BE2C (cell line): ENCODE results near the gene JAK1.

Experiments used
- DNase-seq: peaks from one replicate; pipeline ENCODE4 v3.0.0-alpha.2; 2020
- H3K27me3 ChIP-seq: fragments of 250-450 bp; sonication (Bioruptor Pico); 2 replicates; pipeline ENCODE4 v1.5.1; 2020; ENCODE audit warnings: mild to moderate bottlenecking
- H3K36me3 ChIP-seq: fragments of 250-450 bp; sonication (Bioruptor Pico); 2 replicates; pipeline ENCODE4 v1.5.1; 2020; ENCODE audit warnings: mild to moderate bottlenecking
- H3K4me1 ChIP-seq: fragments of 250-450 bp; sonication (Bioruptor Pico); 2 replicates; pipeline ENCODE4 v1.5.1; 2020
- H3K4me3 ChIP-seq: 2 replicates; pipeline ENCODE4 v1.5.1; 2011; ENCODE audit warnings: low read depth, low read length
- H3K9me3 ChIP-seq: fragments of 250-450 bp; sonication (Bioruptor Pico); 2 replicates; pipeline ENCODE4 v1.5.1; 2020
- TF ChIP-seq, protein P1 (sequence below): IDR thresholded peaks from 2 replicates; pipeline ENCODE4 v1.5.1; 2012; ENCODE audit warnings: mild to moderate bottlenecking, low read depth, low read length

JAK1 gene

GRCh38 chr1:64981601-64982533, 15.5 kb upstream of the JAK1 start:
- Histone ChIP-seq H3K36me3 (no peaks in the 10 kb centered on the region), H3K9me3 (no peaks in the 10 kb centered on the region)
- TF ChIP-seq, protein P1, sequence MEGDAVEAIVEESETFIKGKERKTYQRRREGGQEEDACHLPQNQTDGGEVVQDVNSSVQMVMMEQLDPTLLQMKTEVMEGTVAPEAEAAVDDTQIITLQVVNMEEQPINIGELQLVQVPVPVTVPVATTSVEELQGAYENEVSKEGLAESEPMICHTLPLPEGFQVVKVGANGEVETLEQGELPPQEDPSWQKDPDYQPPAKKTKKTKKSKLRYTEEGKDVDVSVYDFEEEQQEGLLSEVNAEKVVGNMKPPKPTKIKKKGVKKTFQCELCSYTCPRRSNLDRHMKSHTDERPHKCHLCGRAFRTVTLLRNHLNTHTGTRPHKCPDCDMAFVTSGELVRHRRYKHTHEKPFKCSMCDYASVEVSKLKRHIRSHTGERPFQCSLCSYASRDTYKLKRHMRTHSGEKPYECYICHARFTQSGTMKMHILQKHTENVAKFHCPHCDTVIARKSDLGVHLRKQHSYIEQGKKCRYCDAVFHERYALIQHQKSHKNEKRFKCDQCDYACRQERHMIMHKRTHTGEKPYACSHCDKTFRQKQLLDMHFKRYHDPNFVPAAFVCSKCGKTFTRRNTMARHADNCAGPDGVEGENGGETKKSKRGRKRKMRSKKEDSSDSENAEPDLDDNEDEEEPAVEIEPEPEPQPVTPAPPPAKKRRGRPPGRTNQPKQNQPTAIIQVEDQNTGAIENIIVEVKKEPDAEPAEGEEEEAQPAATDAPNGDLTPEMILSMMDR, result no peak

GRCh38 chr1:64980745-64981600, 14.6 kb upstream of the JAK1 start:
- Histone ChIP-seq H3K4me1 (no peaks in the 10 kb centered on the region; the same call in 1 of the 2 replicates), H3K9me3 (no peaks in the 10 kb centered on the region), H3K36me3 (no peaks in the 10 kb centered on the region), H3K27me3 (no peaks in the 10 kb centered on the region), H3K4me3 (no peak overlapping the region)
- no peak for DNase-seq
- TF ChIP-seq, protein P1, result no peak

More at GRCh38 chr1:64981601-64982533, 15.5 kb upstream of the JAK1 start:
- no peak for DNase-seq
- no peaks in the 10 kb centered on the region for H3K27me3 ChIP-seq
- no peaks in the 10 kb centered on the region; the same call in 1 of the 2 replicates for H3K4me1 ChIP-seq
- H3K4me3 ChIP-seq, result no peak overlapping the region

GRCh38 chr1:64979358-64979757, 13.0 kb upstream of the JAK1 start:
- H3K9me3 ChIP-seq, result no peaks in the 10 kb centered on the region
- no peak overlapping the region for H3K4me3 ChIP-seq
- H3K36me3 ChIP-seq, result no peaks in the 10 kb centered on the region
- no peak for DNase-seq
- no peaks in the 10 kb centered on the region for H3K27me3 ChIP-seq
- TF ChIP-seq, protein P1, result no peak
- H3K4me1 ChIP-seq, result no peaks in the 10 kb centered on the region; the same call in 1 of the 2 replicates

DNA sequence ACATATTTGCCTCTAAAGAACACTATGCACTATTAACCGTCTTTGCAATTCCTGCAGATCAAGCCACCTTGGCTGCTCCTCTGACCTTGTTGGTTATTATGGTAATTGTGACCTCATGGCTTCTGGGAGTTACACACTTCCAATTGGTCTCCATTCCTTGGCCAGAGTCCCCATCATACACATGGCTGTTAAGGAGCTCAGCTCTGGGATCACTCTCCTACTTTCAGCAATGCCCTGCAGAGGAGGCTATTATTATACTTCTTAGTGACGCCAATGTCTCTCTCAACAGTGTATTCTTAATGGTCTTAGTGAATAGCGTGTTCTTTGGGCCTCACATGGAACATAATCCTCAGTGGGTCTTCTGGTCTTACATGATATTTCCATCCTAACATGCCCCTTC, 10.0 kb upstream of the JAK1 start:
- Histone ChIP-seq H3K36me3 (no peaks in the 10 kb centered on the region), H3K4me1 (no peaks in the 10 kb centered on the region), H3K27me3 (no peaks in the 10 kb centered on the region), H3K9me3 (no peaks in the 10 kb centered on the region), H3K4me3 (no peak overlapping the region)
- DNase-seq, result no peak
- TF ChIP-seq, protein P1, result no peak

DNA sequence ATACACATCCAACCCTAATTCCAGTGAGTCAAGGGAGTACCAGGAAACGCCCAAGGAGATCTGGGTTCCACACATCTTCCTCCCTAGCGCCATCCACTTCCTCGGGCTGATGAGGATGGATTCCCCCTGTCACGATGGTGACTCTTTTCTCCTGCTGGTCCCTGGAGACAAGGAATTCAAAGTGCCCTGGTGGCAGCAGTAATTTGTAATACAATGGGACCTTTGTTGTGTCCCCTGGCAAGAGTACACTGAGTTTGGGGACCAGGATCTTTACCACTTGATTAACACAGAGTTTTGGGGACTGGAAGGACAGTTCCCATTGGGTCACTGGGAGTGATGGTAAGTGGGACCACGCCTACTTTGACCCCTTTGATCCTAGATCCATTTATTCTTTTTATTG, 9.4 kb upstream of the JAK1 start:
- Histone ChIP-seq H3K4me3 (no peak overlapping the region), H3K4me1 (no peaks in the 10 kb centered on the region), H3K27me3 (no peaks in the 10 kb centered on the region), H3K9me3 (no peaks in the 10 kb centered on the region), H3K36me3 (no peaks in the 10 kb centered on the region)
- TF ChIP-seq, protein P1, result no peak
- DNase-seq, result no peak
